WTC11 (cell line): ENCODE data around the gene B4GALT6. TPM values are rescaled to one million over a fixed set of nuclear protein-coding genes. Genes with fewer than 3 reads are reported as not detected.

Experiments used
- ATAC-seq: fragments of 200-7000 bp; cut with Tn5 transposase; 2 replicates; pipeline ENCODE4 v1.10.0; 2021; ENCODE audit warnings: mild to moderate bottlenecking, moderate library complexity
- CTCF ChIA-PET: fragments of 300-600 bp; sonication (Branson Sonifier 250); formaldehyde crosslinking; loops from one replicate; lab custom pipeline; 2021; ENCODE audit warnings: antibody characterized with exemption; lab: Charles Lee
- POLR2A ChIA-PET: fragments of 350-600 bp; sonication (Branson Sonifier 250); formaldehyde crosslinking; loops from one replicate; lab custom pipeline; 2021; ENCODE audit warnings: antibody characterized with exemption; lab: Charles Lee
- DNase-seq: peaks from one replicate; pipeline ENCODE4 v3.0.0; 2021; ENCODE audit warnings: low spot score
- H3K27ac Mint-ChIP-seq: 2 replicates; pipeline ENCODE4 v1.8.0; 2021; ENCODE audit warnings: mixed read lengths
- H3K27me3 Mint-ChIP-seq: 2 replicates; pipeline ENCODE4 v1.8.0; 2021; ENCODE audit warnings: low read depth, mild to moderate bottlenecking, moderate library complexity, mixed read lengths
- H3K36me3 Mint-ChIP-seq: 2 replicates; pipeline ENCODE4 v1.8.0; 2021; ENCODE audit warnings: mixed read lengths
- H3K4me1 Mint-ChIP-seq: 2 replicates; pipeline ENCODE4 v1.8.0; 2022; ENCODE audit warnings: mixed read lengths
- H3K4me3 Mint-ChIP-seq: 2 replicates; pipeline ENCODE4 v1.8.0; 2021; ENCODE audit warnings: mild to moderate bottlenecking, moderate library complexity, mixed read lengths
- H3K9me3 Mint-ChIP-seq: 2 replicates; pipeline ENCODE4 v1.8.0; 2021; ENCODE audit warnings: mixed read lengths
- AR ChIP-seq: fragments of 250-450 bp; sonication (Bioruptor Pico); IDR thresholded peaks from 2 replicates; pipeline ENCODE4 v1.9.0; 2021; ENCODE audit warnings: mild to moderate bottlenecking
- ATF1 ChIP-seq: sonication (generic); formaldehyde crosslinking; IDR thresholded peaks from 2 replicates; pipeline ENCODE4 v1.8.1; 2023; ENCODE audit warnings: mild to moderate bottlenecking, moderate library complexity, missing genetic modification reagents
- ATF3 ChIP-seq: sonication (generic); formaldehyde crosslinking; conservative IDR thresholded peaks from 2 replicates; pipeline ENCODE4 v1.8.1; 2022; ENCODE audit warnings: mild to moderate bottlenecking, missing genetic modification reagents
- CBFB ChIP-seq: sonication (generic); formaldehyde crosslinking; IDR thresholded peaks from 2 replicates; pipeline ENCODE4 v1.8.1; 2022; ENCODE audit warnings: mild to moderate bottlenecking, low read depth, missing genetic modification reagents
- E2F1 ChIP-seq: sonication (generic); formaldehyde crosslinking; IDR thresholded peaks from 2 replicates; pipeline ENCODE4 v1.8.0; 2022; ENCODE audit warnings: mild to moderate bottlenecking, missing genetic modification reagents
- GABPB1 ChIP-seq: sonication (generic); formaldehyde crosslinking; IDR thresholded peaks from 2 replicates; pipeline ENCODE4 v1.8.1; 2023; ENCODE audit warnings: mild to moderate bottlenecking, missing genetic modification reagents
- GRHL2 ChIP-seq: fragments of 250-450 bp; sonication (Bioruptor Pico); IDR thresholded peaks from 2 replicates; pipeline ENCODE4 v1.8.0; 2022; ENCODE audit warnings: mild to moderate bottlenecking, moderate library complexity; ENCODE audit not compliant: insufficient replicate concordance, severe bottlenecking
- JAZF1 ChIP-seq: fragments of 250-450 bp; sonication (Bioruptor Pico); IDR thresholded peaks from 2 replicates; pipeline ENCODE4 v1.9.0; 2021; ENCODE audit warnings: moderate library complexity, mild to moderate bottlenecking, inconsistent platforms
- SOX15 ChIP-seq: fragments of 250-450 bp; sonication (Bioruptor Pico); IDR thresholded peaks from 2 replicates; pipeline ENCODE4 v1.9.0; 2021; ENCODE audit warnings: mild to moderate bottlenecking
- SP1 ChIP-seq: sonication (generic); formaldehyde crosslinking; conservative IDR thresholded peaks from 2 replicates; pipeline ENCODE4 v1.8.1; 2022; ENCODE audit warnings: missing genetic modification reagents
- TEAD4 ChIP-seq: sonication (generic); formaldehyde crosslinking; IDR thresholded peaks from 2 replicates; pipeline ENCODE4 v1.8.0; 2022; ENCODE audit warnings: mild to moderate bottlenecking, missing genetic modification reagents
- USF1 ChIP-seq: sonication (generic); formaldehyde crosslinking; IDR thresholded peaks from 2 replicates; pipeline ENCODE4 v1.8.0; 2022; ENCODE audit warnings: mild to moderate bottlenecking, missing genetic modification reagents
- ZNF138 ChIP-seq: sonication (generic); formaldehyde crosslinking; conservative IDR thresholded peaks from 2 replicates; pipeline ENCODE4 v1.8.1; 2022; ENCODE audit warnings: mild to moderate bottlenecking, moderate library complexity, missing genetic modification reagents
- ZNF219 ChIP-seq: sonication (generic); formaldehyde crosslinking; IDR thresholded peaks from 2 replicates; pipeline ENCODE4 v1.8.0; 2023; ENCODE audit warnings: missing genetic modification reagents, mild to moderate bottlenecking, borderline replicate concordance
- ZNF317 ChIP-seq: sonication (generic); formaldehyde crosslinking; IDR thresholded peaks from 2 replicates; pipeline ENCODE4 v1.8.1; 2023; ENCODE audit warnings: low read depth, mild to moderate bottlenecking, moderate library complexity, missing genetic modification reagents, borderline replicate concordance
- ZNF416 ChIP-seq: fragments of 250-450 bp; sonication (Bioruptor Pico); IDR thresholded peaks from 2 replicates; pipeline ENCODE4 v1.9.0; 2021; ENCODE audit warnings: mild to moderate bottlenecking, inconsistent platforms
- ZNF671 ChIP-seq: fragments of 250-450 bp; sonication (Bioruptor Pico); IDR thresholded peaks from 2 replicates; pipeline ENCODE4 v1.8.0; 2021; ENCODE audit warnings: mild to moderate bottlenecking
- total RNA-seq: library from RNA; stranded (reverse); gene quantifications from 3 replicates; pipeline ENCODE4 v1.2.3, GENCODE V29; 2021
- TF ChIP-seq, protein P1 (sequence below): sonication (generic); formaldehyde crosslinking; IDR thresholded peaks from 2 replicates; pipeline ENCODE4 v1.8.0; 2023; ENCODE audit warnings: missing genetic modification reagents, mild to moderate bottlenecking, borderline replicate concordance
- TF ChIP-seq, protein P2 (sequence below): fragments of 250-450 bp; sonication (Bioruptor Pico); IDR thresholded peaks from 2 replicates; pipeline ENCODE4 v2.1.2; 2022; ENCODE audit warnings: mild to moderate bottlenecking, moderate library complexity
- TF ChIP-seq, protein P3 (sequence below): sonication (generic); formaldehyde crosslinking; IDR thresholded peaks from 2 replicates; pipeline ENCODE4 v1.8.1; 2023; ENCODE audit warnings: mild to moderate bottlenecking, missing genetic modification reagents

B4GALT6 gene
- total RNA-seq, 1 experiment from 2014 or later: 50.6 TPM

DNA sequence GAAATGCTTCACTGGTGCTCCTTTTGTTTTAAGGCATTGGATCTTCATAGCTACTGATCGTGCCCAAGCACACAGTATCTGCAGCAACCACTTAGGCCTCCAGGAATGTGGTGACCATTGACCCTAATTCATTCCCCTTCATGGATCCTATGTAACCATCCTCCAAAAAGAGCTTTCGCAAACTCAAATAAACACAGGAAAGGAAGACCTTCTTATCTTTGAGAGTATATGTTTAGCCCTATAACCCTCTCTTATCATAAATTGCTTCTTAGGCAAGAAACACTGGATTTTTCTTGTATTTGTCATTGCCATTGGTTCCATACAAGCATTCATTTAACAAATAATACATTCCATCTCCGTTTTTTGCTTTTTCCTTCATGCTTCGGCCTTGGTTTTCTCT lies 96.9 kb downstream of the B4GALT6 start:
- peaks cover 10% of the 10 kb centered on the region for H3K4me1 Mint-ChIP-seq
- ChIA-PET CTCF (interaction anchor here (0.8 kb wide), 1 partner anchor 390 kb away, joined by 3 read pairs; no protein-coding TSS in a partner anchor), POLR2A (no interaction called here)
- no peak for TF ChIP-seq E2F1 (CRISPR knock-in tag)
- TF ChIP-seq, protein P1, sequence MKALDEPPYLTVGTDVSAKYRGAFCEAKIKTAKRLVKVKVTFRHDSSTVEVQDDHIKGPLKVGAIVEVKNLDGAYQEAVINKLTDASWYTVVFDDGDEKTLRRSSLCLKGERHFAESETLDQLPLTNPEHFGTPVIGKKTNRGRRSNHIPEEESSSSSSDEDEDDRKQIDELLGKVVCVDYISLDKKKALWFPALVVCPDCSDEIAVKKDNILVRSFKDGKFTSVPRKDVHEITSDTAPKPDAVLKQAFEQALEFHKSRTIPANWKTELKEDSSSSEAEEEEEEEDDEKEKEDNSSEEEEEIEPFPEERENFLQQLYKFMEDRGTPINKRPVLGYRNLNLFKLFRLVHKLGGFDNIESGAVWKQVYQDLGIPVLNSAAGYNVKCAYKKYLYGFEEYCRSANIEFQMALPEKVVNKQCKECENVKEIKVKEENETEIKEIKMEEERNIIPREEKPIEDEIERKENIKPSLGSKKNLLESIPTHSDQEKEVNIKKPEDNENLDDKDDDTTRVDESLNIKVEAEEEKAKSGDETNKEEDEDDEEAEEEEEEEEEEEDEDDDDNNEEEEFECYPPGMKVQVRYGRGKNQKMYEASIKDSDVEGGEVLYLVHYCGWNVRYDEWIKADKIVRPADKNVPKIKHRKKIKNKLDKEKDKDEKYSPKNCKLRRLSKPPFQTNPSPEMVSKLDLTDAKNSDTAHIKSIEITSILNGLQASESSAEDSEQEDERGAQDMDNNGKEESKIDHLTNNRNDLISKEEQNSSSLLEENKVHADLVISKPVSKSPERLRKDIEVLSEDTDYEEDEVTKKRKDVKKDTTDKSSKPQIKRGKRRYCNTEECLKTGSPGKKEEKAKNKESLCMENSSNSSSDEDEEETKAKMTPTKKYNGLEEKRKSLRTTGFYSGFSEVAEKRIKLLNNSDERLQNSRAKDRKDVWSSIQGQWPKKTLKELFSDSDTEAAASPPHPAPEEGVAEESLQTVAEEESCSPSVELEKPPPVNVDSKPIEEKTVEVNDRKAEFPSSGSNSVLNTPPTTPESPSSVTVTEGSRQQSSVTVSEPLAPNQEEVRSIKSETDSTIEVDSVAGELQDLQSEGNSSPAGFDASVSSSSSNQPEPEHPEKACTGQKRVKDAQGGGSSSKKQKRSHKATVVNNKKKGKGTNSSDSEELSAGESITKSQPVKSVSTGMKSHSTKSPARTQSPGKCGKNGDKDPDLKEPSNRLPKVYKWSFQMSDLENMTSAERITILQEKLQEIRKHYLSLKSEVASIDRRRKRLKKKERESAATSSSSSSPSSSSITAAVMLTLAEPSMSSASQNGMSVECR: no peak
- no peak for TF ChIP-seq GABPB1 (CRISPR knock-in tag)
- TF ChIP-seq SP1 (CRISPR knock-in tag): no peak
- no peak for TF ChIP-seq ATF3 (CRISPR knock-in tag)
- TF ChIP-seq SOX15 (CRISPR knock-in tag): no peak
- no peak for TF ChIP-seq USF1 (CRISPR knock-in tag)
- TF ChIP-seq ZNF671 (CRISPR knock-in tag): no peak
- TF ChIP-seq, protein P2, sequence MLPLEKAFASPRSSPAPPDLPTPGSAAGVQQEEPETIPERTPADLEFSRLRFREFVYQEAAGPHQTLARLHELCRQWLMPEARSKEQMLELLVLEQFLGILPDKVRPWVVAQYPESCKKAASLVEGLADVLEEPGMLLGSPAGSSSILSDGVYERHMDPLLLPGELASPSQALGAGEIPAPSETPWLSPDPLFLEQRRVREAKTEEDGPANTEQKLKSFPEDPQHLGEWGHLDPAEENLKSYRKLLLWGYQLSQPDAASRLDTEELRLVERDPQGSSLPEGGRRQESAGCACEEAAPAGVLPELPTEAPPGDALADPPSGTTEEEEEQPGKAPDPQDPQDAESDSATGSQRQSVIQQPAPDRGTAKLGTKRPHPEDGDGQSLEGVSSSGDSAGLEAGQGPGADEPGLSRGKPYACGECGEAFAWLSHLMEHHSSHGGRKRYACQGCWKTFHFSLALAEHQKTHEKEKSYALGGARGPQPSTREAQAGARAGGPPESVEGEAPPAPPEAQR (CRISPR knock-in tag): no peak
- no peak for TF ChIP-seq ZNF219 (CRISPR knock-in tag)
- TF ChIP-seq CBFB: no peak
- TF ChIP-seq AR: no peak
- H3K9me3 Mint-ChIP-seq: no peaks in the 10 kb centered on the region
- DNase-seq (no peak), ATAC-seq (no peak)
- no peak overlapping the region for H3K4me3 Mint-ChIP-seq
- H3K27me3 Mint-ChIP-seq: no peaks in the 10 kb centered on the region; the same call in 1 of the 2 replicates
- no peak overlapping the region for H3K27ac Mint-ChIP-seq
- no peaks in the 10 kb centered on the region for H3K36me3 Mint-ChIP-seq

DNA sequence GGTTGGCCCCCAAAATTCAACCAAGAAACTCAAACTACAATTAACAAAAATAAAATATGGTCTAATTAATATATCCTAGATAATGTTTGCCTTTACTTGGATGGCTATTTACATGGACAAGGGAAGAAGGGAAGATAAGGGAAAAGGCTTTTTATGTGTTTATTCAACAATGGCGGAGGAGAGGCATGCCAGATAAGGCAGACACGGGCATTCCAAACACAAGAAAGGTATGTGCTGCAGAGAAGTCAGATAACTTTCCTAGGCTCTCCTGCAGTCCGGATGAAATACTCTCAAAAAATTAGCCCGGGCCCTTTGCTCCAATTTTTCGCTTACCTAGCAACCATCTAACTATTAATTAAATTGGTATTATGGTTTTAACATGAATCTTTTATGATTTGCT lies 97.8 kb downstream of the B4GALT6 start:
- Mint-ChIP-seq H3K36me3 (no peaks in the 10 kb centered on the region), H3K27me3 (no peaks in the 10 kb centered on the region; the same call in 1 of the 2 replicates), H3K4me1 (peaks cover 10% of the 10 kb centered on the region), H3K4me3 (no peak overlapping the region), H3K27ac (no peak overlapping the region), H3K9me3 (no peaks in the 10 kb centered on the region)
- ATAC-seq: no peak
- ChIA-PET POLR2A (no interaction called here), CTCF (no interaction called here)
- no peak for DNase-seq
- TF ChIP-seq TEAD4 (CRISPR knock-in tag) (no peak), ATF1 (CRISPR knock-in tag) (no peak), ZNF671 (CRISPR knock-in tag) (no peak), ZNF416 (no peak), JAZF1 (CRISPR knock-in tag) (no peak), AR (no peak), ZNF138 (CRISPR knock-in tag) (no peak), GRHL2 (CRISPR knock-in tag) (no peak), ZNF317 (CRISPR knock-in tag) (no peak)
- TF ChIP-seq, protein P3, sequence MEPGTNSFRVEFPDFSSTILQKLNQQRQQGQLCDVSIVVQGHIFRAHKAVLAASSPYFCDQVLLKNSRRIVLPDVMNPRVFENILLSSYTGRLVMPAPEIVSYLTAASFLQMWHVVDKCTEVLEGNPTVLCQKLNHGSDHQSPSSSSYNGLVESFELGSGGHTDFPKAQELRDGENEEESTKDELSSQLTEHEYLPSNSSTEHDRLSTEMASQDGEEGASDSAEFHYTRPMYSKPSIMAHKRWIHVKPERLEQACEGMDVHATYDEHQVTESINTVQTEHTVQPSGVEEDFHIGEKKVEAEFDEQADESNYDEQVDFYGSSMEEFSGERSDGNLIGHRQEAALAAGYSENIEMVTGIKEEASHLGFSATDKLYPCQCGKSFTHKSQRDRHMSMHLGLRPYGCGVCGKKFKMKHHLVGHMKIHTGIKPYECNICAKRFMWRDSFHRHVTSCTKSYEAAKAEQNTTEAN (CRISPR knock-in tag): no peak
